Gastroesophageal sphincter (tissue), 3 donors: Measurements from ENCODE around the gene PDE3A.

Experiments used
- CTCF ChIP-seq, 4 experiments: fragments of 200-600 bp in 2 of 4; fragments of 450-650 bp in 2 of 4; sonication (generic) in 1 of 4; IDR thresholded peaks; one replicate each; pipeline ENCODE4 v1.5.1; 2017 to 2019; ENCODE audit warnings: antibody characterized with exemption in 4 of 4, mild to moderate bottlenecking in 2 of 4, moderate library complexity in 2 of 4
- EP300 ChIP-seq: sonication (generic); formaldehyde crosslinking; IDR thresholded peaks from one replicate; pipeline ENCODE4 v1.6.1; 2017; ENCODE audit warnings: antibody characterized with exemption, mild to moderate bottlenecking
- POLR2A ChIP-seq, 2 donors: fragments of 450-650 bp; IDR thresholded peaks; one replicate each; pipeline ENCODE4 v1.6.1; 2017; ENCODE audit warnings: antibody characterized with exemption in 2 of 2, mild to moderate bottlenecking in 2 of 2, moderate library complexity in 1 of 2
- POLR2AphosphoS5 ChIP-seq: sonication (generic); formaldehyde crosslinking; IDR thresholded peaks from one replicate; pipeline ENCODE4 v1.6.1; 2017; ENCODE audit warnings: antibody characterized with exemption

DNA sequence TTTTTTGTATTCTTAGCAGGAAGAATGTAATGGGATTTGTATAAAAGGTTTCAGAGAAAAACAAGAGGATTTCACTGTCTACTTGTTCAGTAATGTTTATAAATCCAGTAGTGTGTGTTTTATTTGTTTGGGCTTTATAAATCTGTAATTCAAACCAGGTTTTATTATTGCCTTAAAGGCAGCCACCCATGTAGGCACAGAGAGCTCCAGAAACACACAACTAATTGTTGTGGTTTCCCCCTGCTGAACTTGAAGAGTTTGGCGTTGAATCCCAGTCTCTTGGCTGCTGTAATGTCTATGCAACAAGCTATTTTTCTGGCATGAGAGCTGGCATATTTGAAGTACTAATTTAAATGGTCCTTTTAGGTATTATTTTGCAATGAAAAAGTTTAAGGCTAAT lies 263.4 kb downstream of the PDE3A start:
- TF ChIP-seq CTCF (IDR thresholded peaks at IDR 0.05) (no peak), POLR2A (IDR thresholded peaks at IDR 0.05) (no peak), EP300 (no peak), POLR2AphosphoS5 (no peak)
